ENCODE measurements around the gene MORN2.
A peak's percentile ranks its signal among the peaks of the same experiment; 100 is the strongest.

The MORN2 gene

DNA sequence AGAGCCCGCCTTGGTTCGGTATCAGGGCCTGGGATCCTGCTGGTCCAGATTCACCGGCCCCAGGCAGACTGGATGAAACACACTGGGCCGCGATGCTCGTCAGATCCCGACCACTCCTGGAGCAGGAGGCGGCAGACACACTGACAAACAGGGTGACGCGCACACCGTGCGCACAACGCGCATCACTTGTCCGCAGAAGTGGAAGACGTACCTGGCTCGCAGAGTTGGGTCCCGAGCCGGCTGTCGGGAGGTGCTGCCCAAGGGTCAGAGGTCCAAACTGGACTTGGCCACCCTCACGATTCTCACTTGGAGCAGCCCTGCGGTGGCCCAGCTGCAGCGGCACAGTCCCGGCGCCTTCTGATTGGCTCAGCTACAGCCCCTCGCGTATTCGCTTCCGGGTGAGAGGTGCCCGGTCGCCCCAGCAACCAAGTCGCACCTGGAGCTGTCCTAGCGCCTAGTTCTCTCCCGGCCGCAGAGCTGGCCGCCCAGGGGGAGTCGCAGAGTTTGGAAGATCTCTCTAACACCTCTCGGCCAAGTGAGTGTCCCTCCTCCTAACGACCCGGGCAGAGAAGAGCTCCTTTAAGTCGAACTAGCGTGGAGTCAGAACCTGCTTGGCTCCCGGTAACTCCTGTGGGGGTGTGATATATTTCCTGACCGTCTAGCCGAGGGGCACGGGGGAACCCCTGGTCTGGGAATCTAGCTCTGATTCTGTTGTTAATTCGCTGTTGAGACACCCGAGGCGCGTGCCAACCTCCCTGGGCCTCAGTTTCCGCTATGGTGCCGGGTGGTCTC is at the start of gene MORN2, which contains the start of gene DHX57:
MORN2 (plus strand) TSS at position 401 of the 792 bp plus-strand sequence.
DHX57 (minus strand) TSS at position 359 of the 792 bp plus-strand sequence. CDS start 7,529 bp downstream, outside the sequence.
- DNase-seq, result peak; percentile 65 to 73

DNA sequence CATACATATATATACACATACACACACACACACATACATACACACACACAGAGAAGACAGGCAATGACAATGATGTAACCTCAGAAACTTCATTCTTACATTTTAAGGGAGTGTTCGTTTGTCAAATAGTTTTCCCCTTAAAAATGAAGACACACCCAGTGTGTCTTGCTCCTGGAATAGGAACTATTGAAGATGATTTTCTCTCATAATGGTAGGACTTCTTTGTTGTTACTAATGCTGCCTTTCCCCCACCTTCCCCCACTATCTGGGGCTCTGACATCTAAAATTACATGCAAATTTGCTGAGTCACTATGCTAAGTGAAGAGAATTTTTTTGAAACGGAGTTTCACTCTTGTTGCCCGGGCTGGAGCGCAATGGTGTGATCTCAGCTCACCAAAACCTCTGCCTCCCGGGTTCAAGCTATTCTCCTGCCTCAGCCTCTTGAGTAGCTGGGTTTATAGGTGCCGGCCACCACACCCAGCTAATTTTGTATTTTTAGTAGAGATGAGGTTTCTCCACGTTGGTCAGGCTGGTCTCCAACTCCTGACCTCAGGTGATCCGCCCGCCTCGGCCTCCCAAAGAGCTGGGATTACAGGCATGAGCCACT is 48.1 kb upstream of the MORN2 start:
- peak; percentile 89 to 97 for DNase-seq

DNA sequence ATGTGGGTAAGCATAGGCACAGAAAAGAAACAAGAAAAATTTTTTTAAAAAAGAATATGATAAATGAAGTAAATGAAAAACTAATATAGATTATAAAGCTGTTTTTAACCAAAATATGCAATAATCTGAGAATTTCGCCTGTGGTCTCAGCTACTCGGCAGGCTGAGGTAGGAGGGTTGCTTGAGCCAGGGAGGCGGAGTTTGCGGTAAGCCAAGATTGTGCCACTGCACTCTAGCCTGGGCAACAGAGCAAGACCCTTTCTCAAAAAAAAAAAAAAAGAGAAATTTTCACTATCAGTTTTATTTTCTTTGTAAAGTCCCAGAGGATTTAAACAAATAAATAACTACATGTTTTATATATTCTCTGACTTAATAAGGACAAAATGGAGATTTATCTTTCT is 47.3 kb upstream of the MORN2 start:
- DNase-seq, result no peak

DNA sequence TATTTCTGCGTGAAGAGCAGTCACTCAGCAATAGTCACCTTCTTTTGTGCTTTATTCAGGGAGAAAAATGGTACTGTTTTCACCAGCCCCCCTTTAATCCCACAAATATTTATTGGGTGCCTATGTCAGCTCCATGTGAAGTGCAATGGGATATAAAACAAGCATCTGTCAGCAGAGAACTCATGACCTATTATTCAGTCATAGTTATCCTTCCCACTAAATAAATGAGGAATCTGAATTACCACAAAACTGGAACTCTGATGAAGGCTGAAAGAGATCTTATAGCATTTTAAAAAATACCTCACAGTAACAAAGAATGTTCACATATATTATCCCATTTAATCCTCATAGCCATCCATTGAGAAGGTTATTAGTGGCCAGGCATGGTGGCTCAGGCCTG is 45.8 kb upstream of the MORN2 start:
- DNase-seq, result peak; percentile 43 to 62

DNA sequence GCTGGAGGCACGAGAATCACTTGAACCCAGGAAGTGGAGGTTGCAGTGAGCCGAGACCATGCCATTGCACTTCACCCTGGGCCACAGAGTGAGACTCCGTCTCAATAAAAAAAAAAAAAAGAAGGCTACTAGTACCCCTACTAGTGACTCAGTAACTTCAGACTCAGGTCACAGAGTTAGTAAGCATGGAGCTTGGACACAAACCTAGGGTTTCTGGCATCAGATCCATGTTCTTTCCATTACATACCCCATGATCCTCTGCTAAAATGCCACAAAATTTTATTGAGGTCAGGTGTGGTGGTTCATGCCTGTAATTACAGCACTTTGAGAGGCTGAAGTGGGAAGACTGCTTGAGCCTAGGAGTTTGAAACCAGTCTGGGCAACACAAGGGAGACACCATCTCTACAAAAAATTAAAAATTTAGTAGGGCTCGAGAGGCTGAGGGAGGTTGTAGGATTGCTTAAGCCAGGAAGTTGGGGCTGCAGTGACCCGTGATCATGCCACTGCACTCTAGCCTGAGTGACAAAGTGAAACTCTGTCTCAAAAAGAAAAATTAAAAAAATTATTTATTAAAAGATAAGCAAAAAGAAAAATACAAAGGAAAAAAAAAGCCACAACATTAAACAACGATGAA is 45.1 kb upstream of the MORN2 start:
- peak; percentile 66 to 69 for DNase-seq

DNA sequence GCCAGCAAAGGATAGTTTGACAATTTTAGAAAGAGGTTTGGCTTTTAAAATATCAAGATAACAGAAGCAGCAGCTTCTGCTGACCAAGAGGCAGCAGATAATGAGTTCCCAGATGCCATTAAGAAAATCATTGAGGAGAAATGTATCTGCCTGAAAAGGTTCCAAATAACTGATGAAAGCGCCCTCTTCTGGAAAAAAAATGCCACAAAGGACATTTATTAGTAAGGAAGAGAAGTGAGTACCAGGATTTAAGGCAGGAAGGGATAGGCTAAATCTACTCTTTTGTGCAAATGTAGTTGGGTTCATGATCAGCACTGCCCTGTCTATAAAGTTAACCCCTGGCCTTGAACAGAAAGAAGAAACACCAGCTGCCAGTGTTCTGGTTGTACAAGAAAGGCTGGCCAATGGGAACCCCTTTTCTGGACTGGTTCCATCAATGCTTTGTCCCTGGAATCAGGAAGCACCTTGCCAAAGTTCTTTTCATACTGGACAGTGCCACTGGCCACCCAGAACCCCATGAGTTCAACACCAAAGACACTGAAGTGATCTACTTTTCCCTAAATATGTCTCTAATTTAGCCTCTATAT is 40.7 kb upstream of the MORN2 start:
- DNase-seq, result peak; percentile 39 to 83

DNA sequence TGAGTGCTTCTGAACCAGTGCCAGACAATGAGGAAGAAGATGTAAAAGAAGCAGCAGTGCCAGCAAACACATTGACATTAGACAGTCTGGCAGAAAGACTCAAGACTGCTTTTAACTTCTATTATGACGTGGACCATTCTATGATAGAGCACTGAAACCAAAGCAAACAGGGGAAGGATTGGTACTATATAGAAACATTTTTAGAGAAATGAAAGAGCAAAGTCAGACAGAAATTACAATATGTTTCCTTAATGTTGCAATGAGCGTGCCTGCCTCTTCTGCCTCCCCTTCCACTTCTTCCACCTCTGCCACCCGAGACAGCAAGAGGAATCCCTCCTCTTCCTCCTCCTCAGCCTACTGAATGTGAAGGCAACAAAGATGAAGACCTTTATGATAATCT is 39.8 kb upstream of the MORN2 start:
- peak; percentile 75 to 82 for DNase-seq

DNA sequence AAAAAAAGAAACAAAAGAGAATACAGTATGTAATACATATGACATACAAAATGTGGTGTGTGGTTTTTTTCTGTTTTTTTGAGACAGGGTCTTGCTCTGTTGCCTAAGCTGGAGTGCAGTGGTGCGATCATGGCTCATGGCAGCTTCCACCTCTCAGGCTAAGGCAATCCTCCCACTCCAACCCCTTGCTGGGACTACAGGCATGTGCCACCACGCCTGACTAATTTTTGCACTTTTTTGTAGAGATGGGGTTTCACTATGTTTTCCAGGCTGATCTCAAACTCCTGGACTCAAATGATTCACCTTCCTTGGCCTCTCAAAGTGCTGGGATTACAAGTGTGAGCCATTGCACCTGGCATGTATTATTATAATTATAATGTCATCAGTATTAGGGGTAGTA is 39.0 kb upstream of the MORN2 start:
- DNase-seq, result peak; percentile 28 to 68

DNA sequence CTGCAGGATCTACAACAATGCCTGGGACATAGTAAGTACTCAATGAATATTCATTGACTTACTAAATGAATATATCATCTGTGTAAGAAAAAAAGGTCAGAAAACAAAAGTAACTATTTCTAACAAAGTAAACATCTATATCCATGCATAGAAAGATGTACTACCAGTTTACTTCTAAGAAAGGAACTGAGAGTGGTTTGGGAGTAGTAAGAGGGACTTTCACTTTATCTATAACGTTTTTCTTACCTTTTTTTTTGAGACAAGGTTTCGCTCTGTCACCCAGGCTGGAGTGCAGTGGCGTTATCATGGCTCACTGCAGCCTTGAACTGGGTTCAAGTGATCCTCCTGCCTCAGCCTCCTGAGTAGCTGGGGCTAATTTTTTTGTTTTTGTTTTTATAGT is 25.7 kb upstream of the MORN2 start:
- DNase-seq, result no peak

DNA sequence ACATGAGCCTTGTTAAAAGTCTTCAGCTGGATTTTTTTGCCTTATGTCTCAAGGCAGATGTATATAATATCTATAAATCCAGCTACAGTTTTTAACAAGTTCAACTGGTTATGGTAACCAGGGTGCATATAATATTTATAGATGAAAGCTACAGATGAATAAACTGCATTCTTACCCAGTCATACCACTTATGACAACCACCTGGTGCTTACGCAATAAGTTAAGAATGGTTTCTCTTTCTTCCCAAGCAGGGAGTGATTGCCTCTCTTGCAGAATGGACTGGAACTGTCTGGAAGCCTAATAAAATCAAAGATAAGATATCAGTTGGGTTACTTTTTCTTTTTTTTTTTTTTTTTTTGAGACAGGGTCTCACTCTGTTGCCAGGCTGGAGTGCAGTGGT is 19.6 kb upstream of the MORN2 start:
- DNase-seq, result no peak

DNA sequence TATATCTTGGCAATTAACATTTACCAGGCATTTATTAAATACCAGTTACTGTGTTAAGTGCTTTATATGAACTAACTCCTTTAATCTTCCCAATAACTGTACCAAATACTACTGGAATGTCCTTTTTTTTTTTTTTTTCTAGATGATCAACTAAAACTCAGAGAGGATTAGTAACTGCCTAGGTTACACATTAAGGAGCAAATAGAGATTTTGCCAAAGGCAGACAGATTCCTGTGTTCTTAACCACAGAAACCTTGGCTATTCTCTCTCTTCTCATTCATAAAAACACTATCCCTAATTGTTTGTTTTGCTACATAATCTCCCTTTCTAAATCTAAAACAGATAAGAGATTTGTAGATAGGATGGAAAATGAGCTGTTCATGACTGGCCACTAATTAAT is 13.3 kb upstream of the MORN2 start:
- DNase-seq, result no peak

DNA sequence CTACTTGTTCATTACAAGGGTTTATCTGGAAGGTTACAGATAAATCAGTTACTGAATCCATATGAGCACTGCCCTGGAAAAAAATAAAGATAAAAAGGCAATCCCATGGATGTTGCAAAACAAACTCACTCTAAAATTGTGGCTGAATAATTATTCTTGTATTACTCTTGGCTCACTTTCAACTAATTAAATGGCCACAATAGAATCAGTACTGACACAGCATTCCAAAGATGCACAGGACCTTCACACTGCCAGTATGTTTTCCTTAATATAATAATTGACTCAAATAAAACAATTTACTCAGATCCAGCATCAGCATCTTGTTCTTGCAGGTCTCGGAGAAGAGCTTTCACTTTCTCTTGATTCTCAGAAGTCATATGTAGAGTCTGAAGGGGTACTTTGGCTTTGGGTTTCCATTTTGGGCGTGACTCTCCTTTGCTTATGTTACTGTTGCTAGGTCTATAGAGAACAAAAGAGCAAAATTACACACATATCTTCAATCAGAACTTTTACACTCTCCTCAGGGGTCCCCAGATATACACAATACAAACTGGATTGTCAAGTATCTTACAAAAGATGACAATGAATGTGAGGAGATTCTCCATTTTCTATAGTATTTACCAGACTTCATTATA is 12.6 kb upstream of the MORN2 start:
- no peak for DNase-seq

DNA sequence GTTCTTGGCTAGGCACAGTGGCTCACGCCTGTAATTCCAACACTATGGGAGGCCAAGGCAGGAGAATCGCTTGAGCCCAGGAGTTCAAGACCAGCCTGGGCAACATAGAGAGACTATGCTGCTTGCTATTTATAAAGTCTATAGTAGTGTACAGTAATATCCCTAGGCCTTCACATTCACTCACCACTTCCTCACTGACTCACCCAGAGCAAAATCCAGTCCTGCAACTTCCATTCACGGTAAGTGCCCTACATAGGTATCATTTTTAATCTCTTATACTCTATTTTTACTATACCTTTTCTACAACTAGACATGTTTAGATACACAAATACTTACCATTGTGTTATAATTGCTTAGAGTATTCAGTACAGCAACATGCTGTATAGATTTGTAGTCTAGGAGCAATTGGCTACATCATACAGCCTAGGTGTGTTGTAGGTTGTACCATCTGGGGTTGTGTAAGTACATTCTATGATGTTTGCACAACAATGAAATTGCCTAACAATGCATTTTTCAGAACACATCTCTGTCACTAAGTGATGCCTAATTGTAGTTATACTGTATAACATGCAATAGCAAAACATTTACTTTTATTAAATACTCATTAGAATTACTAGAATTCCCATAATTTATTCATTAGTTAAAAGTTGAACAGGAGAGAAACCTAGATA is 8.9 kb upstream of the MORN2 start:
- no peak for DNase-seq

DNA sequence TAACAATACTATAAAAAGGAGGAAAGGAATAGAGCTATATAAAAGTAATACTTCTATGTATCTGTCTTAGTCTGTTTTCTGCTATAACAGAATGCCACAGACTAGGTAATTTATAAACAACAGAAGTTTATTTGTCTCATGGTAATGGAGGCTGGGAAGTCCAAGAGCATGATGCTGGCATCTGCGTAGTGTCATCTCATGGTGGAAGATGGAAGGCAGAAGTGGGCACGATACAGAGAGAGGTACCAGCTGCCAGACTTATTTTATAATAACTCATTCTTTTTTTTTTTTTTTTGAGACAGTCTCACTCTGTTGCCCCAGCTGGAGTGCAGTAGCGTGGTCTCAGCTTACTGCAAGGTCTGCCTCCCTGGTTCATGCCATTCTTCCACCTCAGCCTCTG is 4.3 kb upstream of the MORN2 start:
- DNase-seq, result no peak

DNA sequence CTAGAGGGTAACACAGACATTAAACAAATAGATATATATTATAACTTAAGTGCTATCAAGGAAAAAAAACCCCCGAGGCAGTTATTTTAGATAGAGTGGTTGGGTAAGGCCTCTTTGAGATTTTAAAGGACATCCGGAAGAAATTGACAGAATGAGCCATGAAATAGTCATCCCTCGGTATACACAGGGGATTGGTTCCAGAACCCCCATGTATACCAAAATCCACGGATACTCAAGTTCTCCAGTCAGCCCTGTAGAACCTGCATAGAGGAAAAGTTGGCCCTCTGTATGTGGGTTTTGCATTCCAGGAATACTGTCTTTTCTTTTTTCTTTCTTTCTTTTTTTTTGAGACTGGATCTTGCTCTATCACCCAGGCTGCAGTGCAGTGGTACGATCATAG is 2.0 kb upstream of the MORN2 start:
- DNase-seq, result no peak

DNA sequence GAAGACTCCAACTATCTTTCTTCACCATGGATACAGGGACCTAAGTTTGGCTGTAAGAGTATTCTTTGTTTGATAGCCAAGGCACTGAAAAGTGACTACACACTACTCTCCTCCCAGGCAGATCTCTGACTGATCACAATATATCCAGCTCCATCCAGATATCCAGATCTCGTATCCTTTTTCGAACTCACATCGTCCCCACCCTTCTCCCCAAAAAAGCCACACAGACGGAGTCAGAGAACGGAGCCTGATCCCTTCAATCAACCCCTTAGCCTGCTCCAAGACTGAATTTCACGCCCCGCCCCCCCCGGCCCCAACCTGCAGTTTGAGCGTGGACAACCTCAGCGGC is 575 bp upstream of the MORN2 start:
- DNase-seq, result no peak

DNA sequence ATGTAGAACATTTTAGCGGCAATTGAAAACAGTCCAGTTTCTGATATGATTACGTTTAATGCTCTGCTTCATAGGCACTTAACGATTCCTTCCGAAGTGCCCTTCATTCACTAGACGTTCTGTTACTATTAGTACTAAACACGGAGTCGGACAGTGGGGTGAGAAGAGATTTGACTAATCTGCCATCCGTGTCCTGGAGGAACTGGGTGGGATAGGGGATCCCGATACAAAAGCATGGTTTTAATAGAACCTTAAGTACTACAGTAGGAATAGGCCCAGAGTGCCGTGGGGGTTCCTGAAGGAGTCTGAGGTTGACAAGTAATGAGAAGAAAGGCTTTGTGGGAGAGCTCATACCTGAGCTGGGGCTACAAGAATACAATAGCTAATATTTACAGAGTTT is 631 bp downstream of the MORN2 start:
- DNase-seq, result no peak

DNA sequence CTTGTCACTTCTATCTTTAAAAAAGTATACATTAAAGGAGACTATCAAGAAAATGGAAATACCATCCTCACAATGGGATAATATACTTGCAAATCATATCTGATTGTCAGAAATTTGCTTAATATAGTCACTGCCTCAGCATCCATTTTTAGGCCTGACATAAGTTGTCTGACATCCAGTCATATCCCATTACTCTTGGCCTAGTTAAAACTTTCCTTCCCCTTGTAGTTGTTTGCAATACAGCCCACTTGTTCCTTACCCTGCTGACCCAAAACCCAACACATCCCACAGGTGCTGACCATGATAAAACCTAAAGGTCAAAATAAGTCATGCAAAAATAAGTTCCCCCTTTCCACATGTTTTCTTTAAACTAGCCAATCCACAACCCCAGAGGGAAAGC is 10.3 kb downstream of the MORN2 start:
- DNase-seq, result no peak

DNA sequence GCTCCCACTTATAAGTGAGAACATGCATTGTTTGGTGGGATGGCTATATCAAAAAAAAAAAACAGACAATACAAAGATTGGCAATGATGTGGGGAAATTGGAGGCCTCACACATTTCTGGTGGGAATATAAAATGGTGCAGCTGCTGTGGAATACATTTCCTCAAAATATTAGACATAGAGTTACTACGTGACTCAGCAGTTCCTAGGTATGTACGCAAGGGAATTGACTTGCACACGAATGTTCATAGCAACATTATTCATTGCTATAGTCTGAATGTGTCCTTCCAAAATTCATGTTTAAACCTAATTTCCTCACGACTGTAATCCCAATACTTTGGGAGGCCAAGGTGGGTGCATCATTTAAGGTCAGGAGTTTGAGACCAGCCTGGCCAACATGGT is 11.6 kb downstream of the MORN2 start:
- DNase-seq, result no peak

DNA sequence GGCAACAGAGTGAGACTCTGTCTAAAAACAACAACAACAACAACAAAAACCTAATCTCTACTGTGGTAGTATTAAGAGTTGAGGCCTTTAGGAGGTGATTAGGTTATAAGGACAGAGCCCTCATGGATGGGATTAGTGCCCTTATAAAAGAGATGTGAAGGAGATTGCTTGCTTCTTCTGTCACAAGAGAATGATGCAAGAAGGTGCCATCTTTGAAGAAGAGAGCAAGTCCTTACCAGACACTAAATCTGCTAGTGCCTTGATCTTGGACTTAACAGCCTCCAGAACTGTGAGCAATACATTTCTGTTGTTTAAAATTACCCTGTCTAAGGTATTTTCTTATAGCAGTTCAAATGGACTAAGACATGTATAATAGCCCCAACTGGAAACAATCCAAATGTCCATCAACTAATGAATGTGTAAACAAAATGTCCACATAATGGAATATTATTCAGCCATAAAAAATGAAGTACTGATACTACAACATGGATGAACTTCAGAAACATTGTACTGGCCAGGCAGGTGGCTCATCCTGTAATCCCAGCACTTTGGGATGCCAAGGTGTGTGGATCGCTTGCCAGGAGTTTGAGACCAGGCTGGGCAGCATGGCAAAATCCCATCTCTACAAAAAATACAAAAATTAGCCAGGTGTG is 12.3 kb downstream of the MORN2 start:
- no peak for DNase-seq

DNA sequence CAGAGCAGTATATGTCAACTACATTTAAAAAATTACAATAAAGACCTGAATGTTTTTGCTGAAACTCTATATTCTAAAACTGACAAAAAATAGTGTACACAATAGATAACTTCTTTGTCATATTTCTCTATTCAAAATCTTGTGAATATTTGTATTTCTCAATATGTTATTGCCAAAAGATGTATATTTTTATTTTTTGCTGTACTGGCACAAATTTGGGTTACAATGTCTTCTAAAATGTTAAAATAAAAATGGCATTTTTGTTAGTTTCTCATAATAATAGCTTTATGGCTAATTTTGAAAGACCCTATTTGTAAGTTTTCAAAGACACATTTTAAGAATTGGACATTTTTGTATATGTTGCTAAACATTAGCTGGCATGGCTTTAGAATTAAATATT is 13.3 kb downstream of the MORN2 start:
- no peak for DNase-seq

DNA sequence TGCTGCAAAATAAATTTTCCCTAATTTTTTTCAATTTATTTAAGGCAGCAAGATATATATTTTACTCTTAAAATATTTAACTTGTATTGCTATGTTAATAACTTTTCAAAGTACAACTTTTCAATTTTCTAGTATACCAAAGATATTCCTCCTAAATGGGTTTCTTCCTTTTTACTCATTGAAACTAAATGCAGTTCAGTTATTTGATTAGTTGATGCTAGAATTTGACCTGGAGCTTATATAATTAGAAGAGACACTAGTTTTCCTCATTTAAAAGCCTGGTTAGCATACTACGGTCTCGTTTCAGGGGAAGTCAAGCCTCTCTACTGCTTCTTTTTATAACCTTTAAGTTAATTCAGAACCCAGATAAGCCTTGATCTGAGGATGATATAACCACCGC is 13.8 kb downstream of the MORN2 start, which contains the start of gene ARHGEF33:
ARHGEF33 (plus strand) TSS at position 301 of the 400 bp plus-strand sequence. CDS start 29,573 bp downstream, outside the sequence.
- no peak for DNase-seq
